Prostate gland (tissue), 2 donors: ENCODE measurements around the gene NF2. TPM values are rescaled to one million over a fixed set of nuclear protein-coding genes. Genes with fewer than 3 reads are reported as not detected.

Experiments
- DNase-seq: peaks from one replicate; pipeline ENCODE4 v3.0.0-alpha.2; 2019; ENCODE audit warnings: low spot score
- H3K27ac ChIP-seq, 2 donors: fragments of 200-600 bp; sonication (generic); 2 replicates each; pipeline ENCODE4 v1.5.1; 2017 to 2019
- H3K27me3 ChIP-seq: fragments of 200-600 bp; sonication (generic); replicated peaks from 2 replicates; pipeline ENCODE4 v1.5.1; 2019; ENCODE audit not compliant: insufficient read depth
- H3K36me3 ChIP-seq, 2 donors: fragments of 200-600 bp; sonication (generic); 1 replicate in 1 of 2; 2 replicates in 1 of 2; pipeline versions ENCODE4 v1.5.1 to v1.8.1; 2017 to 2019
- H3K4me1 ChIP-seq: fragments of 200-600 bp; sonication (generic); replicated peaks from 2 replicates; pipeline ENCODE4 v1.5.1; 2019
- H3K4me3 ChIP-seq, 2 donors: fragments of 200-600 bp; sonication (generic); 2 replicates each; pipeline ENCODE4 v1.5.1; 2017 to 2019
- H3K9me3 ChIP-seq: fragments of 200-600 bp; sonication (generic); 2 replicates; pipeline ENCODE4 v1.5.1; 2017
- POLR2A ChIP-seq: fragments of 450-650 bp; IDR thresholded peaks from one replicate; pipeline ENCODE4 v1.6.1; 2016; ENCODE audit warnings: antibody characterized with exemption, mild to moderate bottlenecking
- POLR2AphosphoS5 ChIP-seq: sonication (generic); formaldehyde crosslinking; IDR thresholded peaks from one replicate; pipeline ENCODE4 v1.6.1; 2017; ENCODE audit warnings: antibody characterized with exemption
- whole genome bisulfite sequencing: methylation state at CpG from one replicate; pipeline ENCODE4 v1.1.5; 2018; 5-methylcytosine and 5-hydroxymethylcytosine counted together
- intact Hi-C: fragments of 100-400 bp; cut with DNase I; formaldehyde crosslinking; loops from one replicate; pipeline ENCODE4 v1.14.2; 2022
- total RNA-seq, 2 donors: library from RNA; depleted of rRNA; stranded (reverse); fragments of >200 nt; gene quantifications; one replicate each; pipeline ENCODE4 v1.1.0, GENCODE V29; 2016
- TF ChIP-seq, protein P1 (sequence below), 4 experiments: fragments of 200-600 bp in 2 of 4; fragments of 450-650 bp in 2 of 4; sonication (generic) in 2 of 4; IDR thresholded peaks; 1 replicate in 3 of 4; 2 replicates in 1 of 4; pipeline ENCODE4 v1.5.1; 2016 to 2019; ENCODE audit warnings: antibody characterized with exemption in 4 of 4, mild to moderate bottlenecking in 2 of 4, moderate library complexity in 2 of 4

Gene NF2
- total RNA-seq, 2 donors from 2014 or later = 32.3 to 34.7 TPM

GRCh38 chr22:29617922-29618629, 14.6 kb downstream of the NF2 start:
- no peak overlapping the region for H3K27ac ChIP-seq
- DNase-seq = no peak
- H3K4me3 ChIP-seq = no peak overlapping the region
- H3K27me3 ChIP-seq = no peaks in the 10 kb centered on the region
- H3K4me1 ChIP-seq = no peaks in the 10 kb centered on the region
- 10% methylated on average over 2 of the region's 2 CpGs for WGBS
- intact Hi-C loops = no loop called here
- H3K36me3 ChIP-seq = no peaks in the 10 kb centered on the region
- no peaks in the 10 kb centered on the region for H3K9me3 ChIP-seq
- TF ChIP-seq POLR2A = no peak
- peak; percentile 23 for TF ChIP-seq POLR2AphosphoS5
- TF ChIP-seq, protein P1, sequence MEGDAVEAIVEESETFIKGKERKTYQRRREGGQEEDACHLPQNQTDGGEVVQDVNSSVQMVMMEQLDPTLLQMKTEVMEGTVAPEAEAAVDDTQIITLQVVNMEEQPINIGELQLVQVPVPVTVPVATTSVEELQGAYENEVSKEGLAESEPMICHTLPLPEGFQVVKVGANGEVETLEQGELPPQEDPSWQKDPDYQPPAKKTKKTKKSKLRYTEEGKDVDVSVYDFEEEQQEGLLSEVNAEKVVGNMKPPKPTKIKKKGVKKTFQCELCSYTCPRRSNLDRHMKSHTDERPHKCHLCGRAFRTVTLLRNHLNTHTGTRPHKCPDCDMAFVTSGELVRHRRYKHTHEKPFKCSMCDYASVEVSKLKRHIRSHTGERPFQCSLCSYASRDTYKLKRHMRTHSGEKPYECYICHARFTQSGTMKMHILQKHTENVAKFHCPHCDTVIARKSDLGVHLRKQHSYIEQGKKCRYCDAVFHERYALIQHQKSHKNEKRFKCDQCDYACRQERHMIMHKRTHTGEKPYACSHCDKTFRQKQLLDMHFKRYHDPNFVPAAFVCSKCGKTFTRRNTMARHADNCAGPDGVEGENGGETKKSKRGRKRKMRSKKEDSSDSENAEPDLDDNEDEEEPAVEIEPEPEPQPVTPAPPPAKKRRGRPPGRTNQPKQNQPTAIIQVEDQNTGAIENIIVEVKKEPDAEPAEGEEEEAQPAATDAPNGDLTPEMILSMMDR (IDR thresholded peaks at IDR 0.05) = no peak

DNA sequence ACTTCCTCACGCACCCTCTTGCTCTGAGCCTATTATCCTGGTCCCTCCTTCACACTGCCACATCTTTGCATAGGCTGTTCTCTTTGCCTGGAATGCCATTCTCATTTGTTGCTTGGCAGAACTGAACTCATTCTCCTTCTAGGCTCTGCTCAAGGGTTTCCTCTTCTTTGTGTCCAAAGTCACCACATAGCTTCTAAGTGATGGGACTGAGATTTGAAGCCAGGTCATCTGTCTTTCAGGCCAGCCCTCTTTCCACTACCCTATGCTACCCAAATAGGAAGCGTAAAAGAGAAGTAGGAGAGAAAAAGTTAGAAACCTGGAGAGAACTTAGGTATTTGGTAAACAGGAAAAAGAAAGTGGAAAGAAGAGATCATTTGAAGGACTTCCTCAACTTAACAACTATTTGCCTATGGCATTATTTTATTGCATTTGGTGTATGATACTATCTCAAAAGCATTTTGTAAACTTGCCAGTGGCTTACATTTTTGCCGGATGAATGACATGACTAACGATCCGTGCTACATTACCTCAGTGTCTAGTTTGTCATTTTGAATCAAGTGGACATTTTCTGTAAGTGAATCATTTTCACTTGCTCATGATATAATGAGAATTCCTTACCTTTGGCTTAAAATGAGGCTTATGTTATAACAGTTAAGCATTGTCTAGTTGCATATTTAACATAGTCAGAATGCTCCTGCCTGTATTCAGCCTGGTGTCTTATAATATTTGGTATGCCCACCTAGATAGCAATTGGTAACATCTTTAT, 18.5 kb downstream of the NF2 start:
- no peaks in the 10 kb centered on the region for H3K27me3 ChIP-seq
- H3K4me1 ChIP-seq = peaks cover 5% of the 10 kb centered on the region
- H3K4me3 ChIP-seq = no peak overlapping the region
- no peaks in the 10 kb centered on the region for H3K9me3 ChIP-seq
- intact Hi-C loops = no loop called here
- 33% methylated on average over 5 of the region's 5 CpGs for WGBS
- H3K36me3 ChIP-seq = no peaks in the 10 kb centered on the region
- no peak overlapping the region for H3K27ac ChIP-seq
- TF ChIP-seq POLR2A = no peak
- peak; percentile 35 for TF ChIP-seq POLR2AphosphoS5
- DNase-seq = no peak

GRCh38 chr22:29623059-29623458, 19.6 kb downstream of the NF2 start:
- H3K36me3 ChIP-seq = no peaks in the 10 kb centered on the region
- H3K27ac ChIP-seq = no peak overlapping the region
- H3K27me3 ChIP-seq = no peaks in the 10 kb centered on the region
- no peaks in the 10 kb centered on the region for H3K9me3 ChIP-seq
- TF ChIP-seq POLR2A = no peak
- TF ChIP-seq, protein P1 (IDR thresholded peaks at IDR 0.05) = no peak
- no peak for TF ChIP-seq POLR2AphosphoS5
- peaks cover 5% of the 10 kb centered on the region for H3K4me1 ChIP-seq
- intact Hi-C loops = no loop called here
- no peak for DNase-seq
- WGBS = 38% methylated on average over 6 of the region's 6 CpGs
- no peak overlapping the region for H3K4me3 ChIP-seq

DNA sequence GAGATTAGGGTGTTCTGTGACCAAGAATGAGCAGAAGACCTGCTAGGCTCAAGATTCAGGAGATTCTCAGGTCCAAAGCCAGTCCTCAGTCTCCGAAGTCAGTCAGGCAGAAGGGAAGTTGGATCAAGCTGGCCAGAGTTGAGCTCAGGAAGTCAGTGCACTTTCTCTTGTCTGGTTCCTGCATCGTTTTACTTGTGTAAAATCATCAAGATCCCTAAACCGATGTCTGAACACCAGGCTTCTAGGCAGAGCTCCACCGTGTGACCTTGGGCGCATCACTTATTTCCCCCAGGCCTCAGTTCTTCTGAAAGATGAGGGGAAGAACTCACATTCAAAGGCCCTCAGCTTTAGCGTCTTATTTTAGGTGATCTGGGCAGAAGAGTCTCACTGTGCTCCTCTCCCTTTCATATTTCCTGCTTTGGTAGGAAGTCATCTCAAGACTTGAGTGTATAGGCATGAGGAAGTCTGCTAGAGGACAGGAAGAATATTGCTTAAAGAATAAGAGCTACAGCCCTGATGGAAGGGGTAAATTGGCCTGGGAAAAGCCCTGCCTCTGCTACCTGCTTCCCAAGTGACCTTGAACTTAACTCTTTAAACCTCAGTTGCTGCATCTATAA, 20.2 kb downstream of the NF2 start:
- WGBS = 67% methylated on average over 6 of the region's 6 CpGs
- Histone ChIP-seq H3K9me3 (no peaks in the 10 kb centered on the region), H3K4me1 (peaks cover 5% of the 10 kb centered on the region), H3K27me3 (no peaks in the 10 kb centered on the region), H3K36me3 (no peaks in the 10 kb centered on the region), H3K4me3 (no peak overlapping the region), H3K27ac (no peak overlapping the region)
- intact Hi-C loops = no loop called here
- DNase-seq = no peak
- TF ChIP-seq POLR2A (no peak), POLR2AphosphoS5 (no peak)
- TF ChIP-seq, protein P1 (IDR thresholded peaks at IDR 0.05) = no peak

DNA sequence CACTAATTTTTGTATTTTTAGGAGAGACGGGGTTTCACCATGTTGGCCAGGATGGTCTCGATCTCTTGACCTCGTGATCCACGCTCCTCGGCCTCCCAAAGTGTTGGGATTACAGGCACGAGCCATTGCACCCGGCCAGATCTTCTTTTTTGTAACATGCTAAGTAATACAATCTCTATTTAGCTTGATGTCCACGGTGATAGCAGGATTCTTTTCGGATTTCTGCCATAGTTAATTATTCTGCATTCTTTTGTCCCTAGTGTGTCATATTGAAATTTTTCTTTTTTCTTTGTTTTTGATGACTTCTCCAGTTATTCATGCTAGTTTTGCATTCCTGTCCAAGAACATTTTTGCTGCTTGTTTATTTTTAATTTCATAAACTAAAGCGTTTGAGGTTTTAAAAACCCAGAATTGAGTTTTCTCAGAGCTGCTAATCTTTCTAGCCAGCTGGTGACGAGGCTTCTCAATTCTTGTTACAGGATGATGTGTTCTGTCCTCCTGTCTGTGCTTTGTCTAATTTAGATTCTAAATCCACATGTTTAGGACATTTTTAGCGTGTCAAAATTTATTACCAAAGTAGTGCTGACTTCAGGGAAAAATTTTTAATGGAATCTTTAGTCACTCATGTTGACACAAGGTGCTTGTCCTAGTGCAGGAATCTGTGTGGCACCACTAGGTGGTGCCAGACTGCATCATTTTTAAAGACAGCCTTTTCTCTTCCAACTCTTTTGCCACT, 21.8 kb downstream of the NF2 start:
- WGBS = 58% methylated on average over 12 of the region's 12 CpGs
- Histone ChIP-seq H3K36me3 (no peaks in the 10 kb centered on the region), H3K27ac (no peak overlapping the region), H3K4me3 (no peak overlapping the region), H3K4me1 (peaks cover 5% of the 10 kb centered on the region), H3K9me3 (no peaks in the 10 kb centered on the region), H3K27me3 (no peaks in the 10 kb centered on the region)
- TF ChIP-seq POLR2AphosphoS5 = peak; percentile 57
- no peak for TF ChIP-seq POLR2A
- TF ChIP-seq, protein P1 (IDR thresholded peaks at IDR 0.05) = peak; percentile 57 to 84 (median 82)
- peak; percentile 59 for DNase-seq
- intact Hi-C loops = loop anchor here (5.0 kb wide), 1 partner anchor 382 kb away; no protein-coding TSS in a partner anchor
